ENCODE data around the gene DUSP12.

GRCh38 chr1:161799792-161800191 lies 50.2 kb downstream of the DUSP12 start:
- TF ChIP-seq POLR2A (IDR thresholded peaks at IDR 0.05), result no peak
- no peak for TF ChIP-seq CTCF (IDR thresholded peaks at IDR 0.05)

Data from vagina (tissue), 2 donors.